Right lobe of liver (tissue), 6 donors: ENCODE results near the gene ACAN. TPM values are rescaled to one million over a fixed set of nuclear protein-coding genes. Genes with fewer than 3 reads are reported as not detected.
A peak's percentile ranks its signal among the peaks of the same experiment; 100 is the strongest.

Source experiments
- ATAC-seq, 4 donors: fragments of 200-7000 bp; cut with Tn5 transposase; one replicate each; pipeline ENCODE4 v1.9.1; 2020; ENCODE audit warnings: mild to moderate bottlenecking in 4 of 4, moderate library complexity in 4 of 4
- DNase-seq, 3 donors: peaks; one replicate each; pipeline ENCODE4 v3.0.0-alpha.2; 2020
- H3K27ac ChIP-seq, 3 donors: fragments of 200-600 bp; one replicate each; pipeline ENCODE4 v1.8.0; 2022
- H3K27me3 ChIP-seq, 2 donors: fragments of 200-600 bp; one replicate each; pipeline ENCODE4 v1.8.0; 2022
- H3K36me3 ChIP-seq, 4 donors: fragments of 200-600 bp; sonication (generic) in 1 of 4; one replicate each; pipeline versions ENCODE4 v1.5.1 to v1.8.0; 2017 to 2022; ENCODE audit warnings: control low read depth in 1 of 4
- H3K4me1 ChIP-seq, 4 donors: fragments of 200-600 bp; sonication (generic) in 1 of 4; one replicate each; pipeline versions ENCODE4 v1.5.1 to v1.8.0; 2017 to 2022; ENCODE audit warnings: control low read depth in 1 of 4
- H3K4me3 ChIP-seq, 3 donors: fragments of 200-600 bp; one replicate each; pipeline ENCODE4 v1.8.0; 2022
- H3K9me3 ChIP-seq, 4 donors: fragments of 200-600 bp; sonication (generic) in 1 of 4; one replicate each; pipeline versions ENCODE4 v1.5.1 to v1.8.0; 2017 to 2022; ENCODE audit warnings: control low read depth in 1 of 4
- CTCF ChIP-seq, 4 donors: fragments of 200-600 bp in 3 of 4; fragments of 450-650 bp in 1 of 4; IDR thresholded peaks; one replicate each; pipeline versions ENCODE4 v1.5.1 to v1.8.0; 2016 to 2022; ENCODE audit warnings: antibody characterized with exemption in 4 of 4, mild to moderate bottlenecking in 2 of 4
- POLR2A ChIP-seq: fragments of 450-650 bp; IDR thresholded peaks from one replicate; pipeline ENCODE4 v1.6.1; 2017; ENCODE audit warnings: antibody characterized with exemption, mild to moderate bottlenecking
- WGBS: methylation state at CpG from one replicate; pipeline ENCODE4 v1.1.6; 2018; ENCODE audit warnings: low coverage, low lambda C conversion rate; ENCODE audit not compliant: insufficient coverage; ENCODE audit errors: missing lambda C conversion rate; 5-methylcytosine and 5-hydroxymethylcytosine counted together
- intact Hi-C, 2 donors: fragments of 100-400 bp; cut with DNase I; formaldehyde crosslinking; loops; one replicate each; pipeline versions ENCODE4 v1.11.2 to v1.14.1; 2022
- total RNA-seq, 6 experiments: library from RNA; depleted of rRNA in 2 of 6; stranded (reverse); fragments of >200 nt in 2 of 6; fragmentation: NEBNext Ultra II Directional in 3 of 6; extraction: Animal tissue kit (Norgen Biotek cat#: 25700) in 3 of 6; gene quantifications; one replicate each; pipeline versions ENCODE4 v1.1.0 to v1.2.4, GENCODE V29; 2016 to 2023
- donor health status: DM: no; HTN: yes; CAD: no.
- donor health status: DM: no; HTN: no; CAD: no.
- donor health status: DM: no; HTN: no; CAD: no.
- donor health status: DM: no; HTN: yes; CAD: no.
- donor health status: DM: no; HTN: yes; CAD: no.

Gene ACAN
- total RNA-seq, 6 experiments from 2014 or later = 0.07 TPM; not detected in 5

DNA sequence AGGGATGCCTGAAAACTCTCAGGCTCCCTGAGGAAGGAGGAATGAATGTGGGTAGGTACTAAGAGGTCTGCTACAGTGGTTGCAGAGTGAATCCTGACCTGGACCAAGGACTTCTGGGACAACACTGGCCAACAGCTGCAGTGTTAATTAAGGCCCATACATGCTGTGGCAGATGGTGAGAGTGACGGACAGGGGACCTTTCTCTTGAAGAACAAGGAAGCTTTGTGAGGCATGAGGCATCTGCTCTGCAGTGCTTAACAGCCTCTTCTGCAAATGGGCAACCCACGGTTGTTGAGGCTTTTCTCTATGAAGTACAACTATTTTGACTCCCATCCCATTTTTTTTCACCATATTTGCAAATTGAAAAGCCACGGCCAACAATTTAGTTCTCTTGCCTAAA lies 26.6 kb upstream of the ACAN start:
- intact Hi-C loops = no loop called here
- Histone ChIP-seq H3K4me3 (no peak overlapping the region), H3K4me1 (no peaks in the 10 kb centered on the region), H3K9me3 (no peaks in the 10 kb centered on the region), H3K27ac (no peak overlapping the region), H3K27me3 (no peaks in the 10 kb centered on the region), H3K36me3 (no peaks in the 10 kb centered on the region)
- no peak for TF ChIP-seq POLR2A
- no peak for TF ChIP-seq CTCF (IDR thresholded peaks at IDR 0.05)
- DNase-seq (no peak), ATAC-seq (no peak)
- 32% methylated on average over 3 of the region's 3 CpGs for WGBS

- no peak for ATAC-seq
Measured at GRCh38 chr15:88779944-88780343, 23.3 kb upstream of the ACAN start.

GRCh38 chr15:88782465-88782864 lies 20.8 kb upstream of the ACAN start:
- no peak overlapping the region for H3K27ac ChIP-seq
- no peaks in the 10 kb centered on the region for H3K36me3 ChIP-seq
- H3K4me1 ChIP-seq = no peaks in the 10 kb centered on the region
- intact Hi-C loops = no loop called here
- no peaks in the 10 kb centered on the region for H3K27me3 ChIP-seq
- H3K9me3 ChIP-seq = no peaks in the 10 kb centered on the region
- ATAC-seq = no peak
- DNase-seq = no peak
- TF ChIP-seq CTCF (IDR thresholded peaks at IDR 0.05) (no peak), POLR2A (no peak)
- WGBS = 44% methylated on average over 8 of the region's 8 CpGs
- H3K4me3 ChIP-seq = no peak overlapping the region

More at GRCh38 chr15:88779944-88780343, 23.3 kb upstream of the ACAN start:
- TF ChIP-seq CTCF (IDR thresholded peaks at IDR 0.05) (no peak), POLR2A (no peak)
- H3K9me3 ChIP-seq = no peaks in the 10 kb centered on the region
- H3K27ac ChIP-seq = no peak overlapping the region
- no peak for DNase-seq
- no peak overlapping the region for H3K4me3 ChIP-seq
- H3K27me3 ChIP-seq = no peaks in the 10 kb centered on the region
- WGBS = 89% methylated on average over 1 of the region's 1 CpG
- H3K4me1 ChIP-seq = no peaks in the 10 kb centered on the region
- intact Hi-C loops = no loop called here
- no peaks in the 10 kb centered on the region for H3K36me3 ChIP-seq

DNA sequence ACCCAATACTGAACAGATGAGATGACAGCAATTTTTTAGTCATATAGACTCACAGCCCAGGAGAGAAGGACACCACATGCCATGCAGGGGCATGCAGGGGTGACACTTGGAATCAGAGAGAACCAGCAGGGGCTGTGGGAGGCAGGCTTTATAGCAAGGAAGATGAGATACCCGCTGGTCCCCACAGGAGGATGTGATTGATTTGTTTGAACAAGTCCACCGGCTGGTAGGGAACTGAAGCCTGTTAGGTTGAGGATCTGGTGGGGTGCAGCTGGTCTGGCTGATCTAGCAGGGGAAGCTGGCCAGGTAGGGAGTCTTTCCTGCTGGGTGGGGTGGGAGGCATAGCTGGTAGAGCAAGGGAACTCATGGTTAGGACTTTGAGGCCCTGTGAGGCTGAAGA lies 18.0 kb upstream of the ACAN start:
- no peak for TF ChIP-seq POLR2A
- no peak for TF ChIP-seq CTCF (IDR thresholded peaks at IDR 0.05)
- DNase-seq (no peak), ATAC-seq (no peak)
- Histone ChIP-seq H3K9me3 (no peaks in the 10 kb centered on the region), H3K27ac (no peak overlapping the region), H3K27me3 (no peaks in the 10 kb centered on the region), H3K36me3 (no peaks in the 10 kb centered on the region), H3K4me3 (no peak overlapping the region), H3K4me1 (no peaks in the 10 kb centered on the region)
- 43% methylated on average over 2 of the region's 2 CpGs for WGBS
- intact Hi-C loops = no loop called here

- intact Hi-C loops = no loop called here
- ATAC-seq = no peak
- Histone ChIP-seq H3K9me3 (no peaks in the 10 kb centered on the region), H3K36me3 (no peaks in the 10 kb centered on the region), H3K4me3 (no peak overlapping the region), H3K27ac (no peak overlapping the region), H3K4me1 (no peaks in the 10 kb centered on the region), H3K27me3 (no peaks in the 10 kb centered on the region)
- DNase-seq = peak in 1 of 3 donors; percentile 7
- 45% methylated on average over 3 of the region's 3 CpGs for WGBS
- TF ChIP-seq CTCF (IDR thresholded peaks at IDR 0.05) (no peak), POLR2A (no peak)
Measured at GRCh38 chr15:88788036-88788435, 15.2 kb upstream of the ACAN start.
